NCI-H345 treated with DMSO at 0.1 percent for 48 hours (cell line): ENCODE measurements around the gene PRPF31.
A peak's percentile ranks its signal among the peaks of the same experiment; 100 is the strongest.

Experiments
- DNase-seq: peaks from one replicate; lab custom pipeline; 2025; ENCODE audit not compliant: unreplicated experiment; lab: John Stamatoyannopoulos, UW

The PRPF31 gene

DNA sequence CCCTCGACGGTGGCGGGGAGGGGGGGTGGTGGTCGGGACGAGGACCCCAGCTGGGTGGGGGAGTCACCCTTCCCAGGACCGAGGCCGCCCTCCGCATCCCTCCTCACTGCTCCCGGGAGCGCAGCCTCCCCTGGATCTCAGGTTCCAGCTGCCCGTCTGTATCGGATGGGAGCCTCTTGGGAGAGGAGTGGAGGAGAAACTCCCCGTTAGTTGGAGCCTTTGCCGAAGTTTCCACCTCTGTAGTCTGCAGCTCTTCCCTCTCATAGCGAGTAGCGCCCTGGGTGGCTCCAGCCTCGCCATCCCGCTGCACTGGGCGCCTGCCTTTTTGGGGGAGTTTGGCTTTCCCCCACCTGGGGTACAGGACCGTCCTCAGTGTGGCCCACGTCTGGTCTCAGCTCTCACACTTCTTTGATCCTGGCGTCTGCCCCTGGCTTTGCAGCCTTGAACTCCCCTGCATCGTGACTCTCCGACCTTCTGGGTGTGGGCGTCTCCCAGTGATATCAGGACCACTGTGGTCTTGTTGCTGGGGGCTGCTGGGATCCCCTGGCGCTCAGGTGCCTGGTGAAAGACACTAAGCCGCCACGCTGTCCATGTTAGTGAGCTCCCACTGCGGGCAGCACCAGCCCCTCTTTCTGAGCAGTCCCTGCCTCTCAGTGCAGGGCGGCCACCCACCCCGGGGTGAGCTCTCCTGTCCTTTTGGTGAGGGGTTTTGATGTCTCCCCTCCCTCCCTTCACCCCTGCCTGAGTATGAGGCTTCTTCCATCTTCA is 23.1 kb downstream of the PRPF31 start:
- DNase-seq, result no peak

DNA sequence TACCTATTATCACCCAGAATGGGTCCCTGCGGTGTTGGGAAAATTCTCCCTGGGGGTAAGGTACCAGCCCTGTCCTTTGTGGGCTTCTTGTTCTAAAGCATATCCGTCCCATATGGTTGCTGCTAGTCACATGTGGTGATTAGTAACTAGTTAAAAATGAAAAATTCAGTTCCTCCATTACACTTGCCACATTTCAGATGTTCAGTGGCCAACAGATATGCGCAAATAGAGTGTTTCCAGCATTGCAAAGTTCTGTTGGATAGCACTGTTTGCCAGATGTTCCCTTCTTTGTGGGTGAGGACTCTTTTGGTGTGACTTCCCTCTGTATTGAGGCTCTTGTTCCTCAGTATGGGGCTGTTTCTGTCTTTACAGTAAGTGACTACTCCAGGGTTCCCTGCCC is 25.8 kb downstream of the PRPF31 start:
- DNase-seq, result no peak

DNA sequence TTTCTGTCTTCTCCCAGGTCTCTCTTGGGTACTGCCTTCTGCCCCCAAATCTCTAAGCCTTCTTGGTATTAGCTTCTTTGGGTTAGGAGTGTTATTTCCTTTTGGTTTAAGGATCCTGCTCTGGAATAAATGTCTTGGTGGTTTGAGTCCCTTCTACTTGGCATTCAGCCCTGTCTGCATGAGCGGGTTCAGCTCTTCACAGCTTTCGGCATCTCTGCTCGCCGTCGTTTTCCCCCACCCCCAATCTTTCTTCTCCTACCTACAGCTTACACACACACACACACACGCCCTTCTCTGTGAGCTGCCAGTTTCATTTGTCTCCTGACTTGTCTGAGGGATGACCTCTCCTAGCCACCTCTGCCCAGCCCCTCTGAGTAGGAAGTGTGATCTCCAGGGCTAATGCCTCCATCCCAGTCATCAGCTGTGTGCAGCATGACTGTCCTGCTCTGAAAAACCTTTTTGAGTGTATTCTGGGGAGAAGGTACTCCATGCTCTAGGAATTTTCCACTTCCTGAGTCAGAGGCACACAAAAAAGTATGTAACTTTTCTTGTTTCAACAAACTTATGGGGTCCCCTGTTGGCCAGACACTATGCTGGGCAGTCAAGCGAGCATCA is 26.7 kb downstream of the PRPF31 start:
- DNase-seq, result no peak

DNA sequence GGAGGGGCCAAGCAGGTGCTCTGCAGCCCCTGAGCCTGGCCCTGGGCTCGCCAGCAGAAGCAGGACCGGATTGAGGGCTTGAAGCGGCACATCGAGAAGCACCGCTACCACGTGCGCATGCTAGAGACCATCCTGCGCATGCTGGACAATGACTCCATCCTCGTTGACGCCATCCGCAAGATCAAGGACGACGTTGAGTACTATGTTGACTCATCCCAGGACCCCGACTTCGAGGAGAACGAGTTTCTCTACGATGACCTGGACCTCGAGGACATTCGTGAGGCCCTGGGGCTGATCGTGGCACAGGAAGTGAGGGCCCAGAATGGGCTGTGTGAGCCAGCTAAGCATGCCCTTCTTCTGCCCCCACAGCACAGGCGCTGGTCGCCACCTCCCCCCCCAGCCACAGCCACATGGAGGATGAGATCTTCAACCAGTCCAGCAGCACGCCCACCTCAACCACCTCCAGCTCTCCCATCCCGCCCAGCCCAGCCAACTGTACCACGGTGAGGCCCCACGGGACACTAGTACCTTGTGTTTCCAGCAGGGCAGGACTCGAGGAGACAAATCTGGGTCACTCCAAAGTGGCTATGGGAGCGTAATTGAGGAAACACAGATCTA is 30.1 kb downstream of the PRPF31 start:
- no peak for DNase-seq

DNA sequence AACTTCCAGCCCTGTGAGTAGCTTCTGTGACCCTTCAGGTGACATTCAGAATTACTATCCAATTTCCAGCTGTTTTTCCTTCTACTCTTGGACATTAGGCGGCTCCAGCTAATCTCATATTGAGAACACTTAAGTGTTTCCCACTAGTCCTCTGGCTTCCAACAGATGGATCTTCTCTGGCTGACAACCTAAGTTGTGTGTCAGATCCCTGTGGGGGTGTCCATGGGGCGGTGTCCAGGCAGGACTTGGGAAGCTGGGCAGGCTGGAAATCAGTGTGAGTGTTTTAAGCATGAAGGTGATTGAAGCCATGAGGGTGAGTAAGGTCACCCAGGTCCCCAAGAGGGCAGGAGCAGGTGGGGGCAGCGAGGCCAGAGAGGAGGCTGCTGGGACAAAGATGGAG is 32.1 kb downstream of the PRPF31 start:
- DNase-seq, result no peak

DNA sequence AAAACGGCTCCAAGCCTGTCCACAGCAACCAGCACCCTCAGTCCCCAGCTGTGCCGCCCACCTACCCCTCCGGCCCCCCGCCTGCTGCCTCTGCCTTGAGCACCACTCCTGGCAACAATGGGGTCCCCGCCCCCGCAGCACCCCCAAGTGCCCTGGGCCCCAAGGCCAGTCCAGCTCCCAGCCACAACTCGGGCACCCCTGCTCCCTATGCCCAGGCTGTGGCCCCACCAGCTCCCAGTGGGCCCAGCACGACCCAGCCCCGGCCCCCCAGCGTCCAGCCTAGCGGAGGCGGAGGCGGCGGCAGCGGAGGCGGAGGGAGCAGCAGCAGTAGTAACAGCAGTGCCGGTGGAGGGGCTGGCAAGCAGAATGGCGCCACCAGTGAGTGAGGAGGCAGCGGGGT is 32.6 kb downstream of the PRPF31 start:
- no peak for DNase-seq

DNA sequence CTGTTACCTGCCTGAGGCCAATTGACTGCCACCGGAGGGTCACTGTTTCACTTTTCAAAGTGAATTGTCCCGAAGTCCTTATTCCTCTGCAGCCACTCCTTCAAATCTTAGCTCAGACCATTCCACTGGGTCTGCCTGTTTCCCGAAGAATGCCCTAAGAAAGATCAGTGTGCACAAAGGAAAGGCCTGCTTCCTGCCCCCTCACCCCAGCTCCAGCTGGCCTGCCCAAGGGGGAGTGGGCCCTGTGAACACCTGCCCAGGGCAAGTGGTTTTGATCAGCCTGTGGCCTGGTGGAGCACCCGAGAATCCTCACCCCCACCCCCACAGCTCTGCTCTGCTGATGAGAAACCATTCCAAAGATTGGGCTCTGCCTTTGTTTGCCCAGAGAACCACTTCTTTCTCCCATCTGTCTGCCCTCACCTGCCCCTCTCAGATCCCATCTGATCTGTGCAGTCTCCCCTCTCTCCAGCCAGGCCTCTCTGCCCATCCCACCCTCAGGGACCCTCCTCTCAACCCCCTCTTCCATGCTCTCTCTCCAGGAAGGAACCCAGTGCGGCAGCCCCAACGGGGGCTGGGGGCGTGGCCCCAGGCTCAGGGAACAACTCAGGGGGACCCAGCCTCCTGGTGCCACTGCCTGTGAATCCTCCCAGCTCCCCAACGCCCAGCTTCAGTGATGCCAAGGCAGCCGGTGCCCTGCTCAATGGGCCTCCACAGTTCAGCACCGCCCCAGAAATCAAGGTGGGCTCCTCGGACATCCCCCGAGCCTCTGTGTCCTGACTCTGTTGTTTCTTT is 33.7 kb downstream of the PRPF31 start:
- DNase-seq, result no peak

DNA sequence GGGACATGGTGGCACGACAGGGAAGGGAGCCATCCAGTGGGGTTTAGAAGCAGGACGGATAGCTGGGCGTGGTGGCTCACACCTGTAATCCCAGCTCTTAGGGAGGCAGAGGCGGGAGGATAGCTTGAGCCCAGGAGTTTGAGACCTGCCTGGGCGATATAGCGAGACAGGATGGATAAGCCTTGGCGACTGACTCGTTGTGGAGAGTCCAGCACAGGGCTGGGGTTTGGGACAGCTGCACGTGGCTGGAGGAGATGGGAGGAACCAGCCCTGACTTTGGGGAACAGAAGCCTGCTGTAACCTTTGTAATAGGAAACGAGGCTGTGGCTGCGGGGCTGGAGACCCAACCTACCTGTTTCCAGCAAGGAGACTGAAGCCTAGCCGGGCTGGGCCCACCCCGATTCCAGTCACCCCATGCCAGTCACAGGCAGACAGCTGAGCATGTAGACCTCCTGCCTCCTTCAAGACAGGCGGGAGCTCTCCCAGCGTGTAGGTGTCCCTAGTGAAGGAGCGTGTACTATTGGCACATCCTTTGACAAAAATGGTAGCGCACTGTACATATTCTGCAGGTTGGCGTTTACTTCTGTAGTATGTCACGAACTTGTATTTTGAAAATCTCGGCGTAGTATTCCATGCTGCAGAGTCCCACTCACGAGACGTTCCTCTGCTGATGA is 35.9 kb downstream of the PRPF31 start:
- no peak for DNase-seq

DNA sequence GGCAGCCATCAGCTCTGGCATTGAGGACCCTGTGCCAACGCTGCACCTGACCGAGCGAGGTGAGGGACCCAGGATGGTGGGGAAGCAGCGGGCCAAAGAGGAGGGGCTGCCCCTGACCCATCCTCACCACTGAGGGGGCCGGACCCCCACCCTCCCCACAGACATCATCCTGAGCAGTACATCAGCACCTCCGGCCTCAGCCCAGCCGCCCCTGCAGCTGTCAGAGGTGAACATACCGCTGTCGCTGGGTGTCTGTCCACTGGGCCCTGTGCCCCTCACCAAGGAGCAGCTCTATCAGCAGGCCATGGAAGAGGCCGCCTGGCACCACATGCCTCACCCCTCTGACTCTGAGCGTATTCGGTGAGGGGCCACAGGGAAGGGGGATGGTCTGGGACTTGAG is 36.7 kb downstream of the PRPF31 start:
- DNase-seq, result no peak

DNA sequence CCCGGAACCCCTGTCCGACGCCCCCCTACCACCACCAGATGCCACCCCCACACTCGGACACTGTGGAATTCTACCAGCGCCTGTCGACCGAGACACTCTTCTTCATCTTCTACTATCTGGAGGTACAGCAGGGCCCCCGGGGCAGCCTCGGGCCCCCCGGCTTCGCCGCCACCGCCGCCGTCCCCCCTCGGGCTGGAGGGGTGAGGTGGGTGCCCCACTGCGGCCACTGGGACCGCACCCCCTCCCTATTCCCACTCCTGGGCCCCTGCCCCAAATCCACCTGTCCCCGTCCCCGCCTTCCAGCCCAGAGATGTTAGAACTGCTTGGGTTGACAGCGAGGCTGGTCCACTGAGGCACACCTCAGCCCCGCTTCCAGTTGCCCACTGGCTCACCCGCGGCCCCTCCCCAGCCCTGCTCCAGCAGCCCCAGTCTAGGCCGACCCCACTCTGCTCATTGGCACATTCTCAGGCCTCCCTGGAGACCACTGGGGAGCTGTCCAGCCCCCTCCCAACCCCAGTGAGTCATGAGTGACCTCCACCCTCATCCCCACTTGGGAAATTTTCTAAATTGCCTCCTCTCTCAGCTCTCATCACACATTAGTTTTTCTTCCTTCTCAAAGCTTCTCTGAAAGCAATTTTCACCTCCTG is 37.4 kb downstream of the PRPF31 start:
- no peak for DNase-seq

DNA sequence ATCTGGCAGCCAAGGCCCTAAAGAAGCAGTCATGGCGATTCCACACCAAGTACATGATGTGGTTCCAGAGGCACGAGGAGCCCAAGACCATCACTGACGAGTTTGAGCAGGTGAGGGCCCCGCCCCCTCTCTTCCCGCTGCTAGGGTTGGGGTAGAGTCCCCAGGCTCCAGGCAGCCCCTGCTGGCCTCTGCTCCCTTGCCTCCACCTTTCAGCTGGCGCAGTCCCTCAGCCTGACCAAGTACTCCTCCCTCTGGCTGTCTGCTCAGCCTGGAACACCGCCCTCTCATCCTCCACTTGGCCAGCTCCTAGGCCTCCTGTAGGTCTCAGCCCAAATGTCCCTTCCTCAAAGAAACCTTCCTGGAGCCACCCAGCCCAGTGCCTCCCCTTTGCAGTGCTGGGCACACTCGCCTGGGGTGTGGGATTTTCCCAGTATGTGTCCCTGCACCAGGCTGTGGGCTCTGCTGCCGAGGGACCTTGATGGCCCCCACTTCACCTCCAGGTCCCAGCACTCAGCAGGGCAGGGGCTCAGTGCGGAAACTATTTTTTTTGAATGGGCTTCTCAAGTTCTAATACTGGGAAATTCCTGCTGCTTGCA is 38.3 kb downstream of the PRPF31 start:
- no peak for DNase-seq

DNA sequence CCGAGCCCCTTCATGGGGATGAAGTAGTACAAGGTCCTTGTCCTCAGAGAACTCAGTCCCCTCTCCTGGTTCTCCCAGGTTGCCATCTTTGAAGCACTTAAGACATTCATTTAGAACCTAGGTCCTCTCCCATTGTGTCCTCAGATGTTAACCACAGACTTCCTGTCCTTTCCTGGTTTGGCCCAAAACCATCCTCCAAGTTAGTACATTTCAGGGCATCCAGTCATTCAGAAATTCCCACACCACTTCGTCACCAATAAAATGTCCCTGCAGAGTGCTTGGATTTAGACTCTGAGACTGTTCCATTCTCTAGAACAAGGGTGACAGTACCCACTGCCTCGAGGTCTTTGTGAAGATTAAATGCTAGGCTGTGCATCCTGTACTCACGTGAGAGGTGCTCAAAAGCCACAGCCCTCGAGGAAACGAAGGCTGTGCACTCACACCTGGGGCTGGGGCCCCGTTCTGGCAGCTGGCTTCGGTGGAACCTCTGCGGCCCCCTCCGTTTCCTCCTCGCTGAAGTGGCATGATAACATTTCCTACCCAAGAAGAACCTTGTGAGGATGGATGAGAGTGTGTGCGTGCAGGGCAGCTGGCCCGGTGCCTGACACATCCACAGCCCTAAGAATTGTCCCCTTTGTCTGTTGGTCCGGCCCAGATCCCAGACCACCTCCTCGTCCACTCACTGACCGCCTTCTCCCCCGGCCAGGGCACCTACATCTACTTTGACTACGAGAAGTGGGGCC is 39.2 kb downstream of the PRPF31 start:
- DNase-seq, result no peak

DNA sequence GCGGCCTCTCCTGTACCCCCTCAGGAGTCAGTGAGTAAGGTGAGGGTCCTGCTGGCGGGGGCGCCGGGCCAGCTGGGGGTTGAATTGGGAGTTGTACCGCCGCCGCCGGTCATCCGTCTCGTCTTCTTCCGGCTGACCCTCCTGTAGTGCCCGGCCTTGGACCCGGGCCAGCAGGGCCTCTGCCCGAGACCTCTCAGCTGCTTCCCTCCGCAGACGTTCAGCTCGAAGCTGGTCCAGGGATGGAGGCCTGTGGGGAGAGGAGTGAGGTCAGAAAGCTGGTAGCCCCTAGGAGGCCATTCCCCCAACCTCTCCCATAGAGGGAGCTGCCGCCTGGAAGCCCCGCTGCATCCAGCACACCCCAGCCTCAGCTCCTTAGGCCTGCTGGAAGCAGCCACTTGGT is 40.1 kb downstream of the PRPF31 start:
- no peak for DNase-seq

DNA sequence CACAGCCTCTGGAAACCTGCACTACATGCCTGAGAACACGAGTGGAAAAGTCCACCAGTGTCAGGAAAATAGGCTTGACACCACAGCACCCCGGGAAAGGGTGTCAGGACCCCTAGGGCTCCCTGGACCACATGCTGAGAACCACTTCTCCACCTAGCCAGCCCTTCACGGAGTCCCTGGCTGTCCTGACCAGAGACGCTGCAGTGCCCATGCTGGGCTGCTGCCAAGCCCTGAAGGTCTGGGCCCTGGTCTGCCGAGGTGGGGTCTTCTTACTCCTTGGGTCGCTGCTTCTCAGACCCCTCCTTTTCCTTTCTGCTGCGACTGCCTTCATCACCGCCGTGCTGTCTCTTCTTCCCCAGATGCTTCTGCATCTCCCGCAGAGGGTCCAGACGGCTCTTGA is 40.9 kb downstream of the PRPF31 start:
- DNase-seq, result no peak

DNA sequence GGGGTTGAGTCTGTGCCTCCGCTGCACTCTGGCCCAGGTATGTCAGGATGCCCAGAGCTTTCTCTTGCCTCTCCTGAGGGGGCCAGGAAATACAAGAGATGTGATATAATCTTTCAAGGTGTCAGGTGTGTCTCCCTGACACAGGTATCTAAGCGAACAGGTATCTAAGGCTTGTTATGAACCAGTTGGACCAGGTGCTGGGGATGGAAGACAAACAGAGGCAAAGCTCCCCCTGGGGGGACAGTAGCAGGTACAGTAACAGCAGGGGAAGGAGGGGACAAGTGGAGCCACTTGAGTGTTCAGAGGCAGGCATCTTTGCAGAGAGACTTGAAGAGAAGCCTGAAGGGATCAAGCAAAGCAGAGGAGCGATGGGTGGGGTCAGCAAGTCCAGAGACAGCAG is 41.4 kb downstream of the PRPF31 start:
- DNase-seq, result no peak

DNA sequence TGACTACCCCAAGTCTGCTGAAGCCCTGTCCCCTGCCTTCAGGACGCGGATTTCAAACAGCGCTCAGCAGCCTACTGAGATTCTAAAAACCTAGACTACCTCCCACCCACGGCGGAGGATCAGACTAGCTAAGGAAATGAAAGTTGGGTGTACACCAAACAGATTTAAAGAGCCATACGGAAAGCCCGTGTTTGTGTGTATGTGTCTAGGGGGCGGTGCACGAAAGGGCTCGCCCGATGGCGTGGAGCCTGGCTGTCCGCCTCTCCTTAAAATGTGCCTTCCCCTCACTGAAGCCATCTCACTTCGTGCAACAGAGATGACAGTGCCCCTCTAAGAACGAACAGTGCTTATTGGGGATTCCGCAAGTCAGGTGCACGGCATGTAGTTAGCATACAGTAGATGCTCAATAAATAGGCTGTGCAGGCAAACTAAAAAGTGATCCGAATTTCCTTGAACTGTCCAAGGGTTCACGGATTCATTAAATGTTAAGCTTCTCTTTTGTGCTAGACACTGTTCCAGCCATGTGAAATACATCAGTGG is 43.3 kb downstream of the PRPF31 start:
- DNase-seq, result no peak

DNA sequence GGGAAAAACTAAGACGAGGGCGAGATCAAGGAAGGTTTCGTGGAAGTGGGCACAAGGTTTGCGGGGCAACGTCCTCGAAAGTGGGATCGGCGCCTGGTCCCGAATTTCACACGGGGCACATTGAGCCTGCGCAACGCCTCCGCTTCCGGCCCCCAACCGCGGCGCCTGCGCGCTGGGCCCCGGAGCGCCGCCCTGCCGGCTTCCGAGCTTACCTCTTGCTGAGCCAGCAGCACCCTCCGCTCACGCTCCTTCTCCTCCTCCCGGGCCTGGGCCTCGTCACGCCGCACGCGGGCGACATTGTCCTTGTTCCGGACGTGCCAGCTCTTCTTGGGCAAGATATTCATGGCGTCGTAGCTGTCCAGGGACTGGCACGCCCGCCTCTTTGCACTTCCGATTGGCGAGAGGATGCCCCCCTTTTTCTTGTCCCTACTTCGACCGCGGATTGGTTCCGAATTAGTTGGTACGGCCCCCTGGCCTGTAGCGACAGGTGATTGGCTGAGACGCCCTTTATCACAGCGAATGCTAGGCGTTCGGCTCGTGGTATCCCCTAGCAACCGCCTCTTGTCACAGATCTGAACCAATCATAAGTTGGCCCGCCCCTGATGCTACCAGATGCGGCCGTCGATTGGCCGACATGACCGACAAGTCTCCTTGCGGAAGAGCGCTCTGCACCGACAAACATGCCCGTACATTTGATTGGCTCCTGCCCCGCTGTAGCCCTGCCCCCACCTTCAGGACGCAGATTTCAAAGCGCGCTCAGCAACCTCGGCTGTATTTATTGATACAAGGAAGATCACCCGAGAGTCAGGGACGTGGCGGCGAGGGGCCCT is 44.0 kb downstream of the PRPF31 start, which contains the start of gene LENG1:
TSS of gene LENG1 (minus strand) at position 370 of the 830 bp plus-strand sequence. CDS start at position 344, 26 bp downstream.
- DNase-seq, result peak; percentile 94

DNA sequence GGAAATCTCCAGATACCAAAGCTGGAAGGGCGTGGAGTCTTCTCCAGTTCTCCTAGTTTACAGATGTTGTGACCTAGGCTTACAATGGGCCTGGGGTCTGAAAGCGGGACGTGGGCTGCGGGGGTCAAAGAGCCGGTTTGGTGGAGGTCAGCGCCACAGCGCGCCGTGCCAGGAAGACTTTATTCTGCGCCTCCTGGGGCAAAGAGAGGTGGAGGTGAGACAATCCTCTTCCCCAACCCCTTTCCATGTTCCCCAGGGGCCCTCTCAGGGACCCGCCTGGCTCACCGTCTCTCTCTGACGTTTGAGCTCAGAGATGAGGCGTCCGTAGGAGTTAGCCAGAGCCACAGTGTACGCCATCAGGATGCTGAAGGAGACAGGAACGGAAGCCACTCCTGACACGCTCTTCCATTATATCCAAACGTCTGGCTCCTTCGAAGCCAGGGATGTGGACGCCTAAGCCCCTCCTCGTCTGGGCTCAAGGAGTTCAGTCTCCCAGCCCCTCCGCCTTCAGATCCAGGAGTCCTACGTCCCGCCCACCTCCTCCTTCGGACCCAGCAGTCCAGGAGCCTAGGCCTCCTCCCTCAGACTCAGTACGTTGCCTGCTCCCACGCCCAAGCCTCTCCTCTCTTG is 44.7 kb downstream of the PRPF31 start:
- DNase-seq, result no peak
